ENCODE data around the gene TBC1D3L.
"Not testable (repeated sequence)": the region's sequence is repeated elsewhere in the genome, so short reads cannot be mapped to it uniquely, and the experiment has no call there.

The TBC1D3L gene

GRCh38 chr17:37988960-37989359 lies at the start of gene TBC1D3L:
TSS of gene TBC1D3L (minus strand) at chr17:37989060. CDS start at chr17:37987520, 1,540 bp downstream.
- not testable (repeated sequence) for DNase-seq

GRCh38 chr17:38003676-38004075 lies 14.8 kb upstream of the TBC1D3L start, which contains the start of gene TBC1D3D:
TSS of gene TBC1D3D (plus strand) at chr17:38003976. CDS start at chr17:38005561, 1,585 bp downstream.
- DNase-seq = not testable (repeated sequence)

All from NCI-H774 (cell line).